Activated T-cell treated with anti-CD3 and anti-CD28 coated beads, Interleukin-2, amount 50 U/mL, for 1 hour (primary cell): ENCODE data around the gene TICAM2.
"Not testable (repeated sequence)": the region's sequence is repeated elsewhere in the genome, so short reads cannot be mapped to it uniquely, and the experiment has no call there.

Source experiments
- DNase-seq: peaks from one replicate; pipeline ENCODE4 v3.0.0-alpha.2; 2020

The TICAM2 gene

GRCh38 chr5:115601701-115602590, at the start of gene TICAM2:
Gene TICAM2 (minus strand): TSS chr5:115602479. CDS start chr5:115581256, 21,223 bp downstream.
- peak; percentile 67 for DNase-seq

DNA sequence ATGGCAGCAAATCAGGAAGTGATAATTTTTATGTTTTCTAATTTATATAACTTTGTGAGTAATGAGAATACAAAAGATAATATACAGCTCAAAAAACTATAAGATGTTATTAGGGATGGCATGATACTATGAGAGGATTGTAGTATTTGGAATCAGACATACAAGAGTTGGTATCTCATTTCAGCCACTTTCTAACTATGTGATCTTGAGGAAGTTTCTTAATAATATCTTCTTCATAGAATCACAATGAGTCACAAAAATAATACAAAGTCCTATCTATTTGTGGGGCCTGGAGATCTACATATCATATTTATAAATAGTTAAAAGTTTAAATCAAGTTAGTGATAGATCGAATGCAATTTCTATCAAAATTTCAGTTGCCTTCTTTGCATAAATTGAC, 47.3 kb upstream of the TICAM2 start:
- DNase-seq = no peak

- DNase-seq = no peak
Measured at GRCh38 chr5:115648056-115648455, 45.8 kb upstream of the TICAM2 start.

DNA sequence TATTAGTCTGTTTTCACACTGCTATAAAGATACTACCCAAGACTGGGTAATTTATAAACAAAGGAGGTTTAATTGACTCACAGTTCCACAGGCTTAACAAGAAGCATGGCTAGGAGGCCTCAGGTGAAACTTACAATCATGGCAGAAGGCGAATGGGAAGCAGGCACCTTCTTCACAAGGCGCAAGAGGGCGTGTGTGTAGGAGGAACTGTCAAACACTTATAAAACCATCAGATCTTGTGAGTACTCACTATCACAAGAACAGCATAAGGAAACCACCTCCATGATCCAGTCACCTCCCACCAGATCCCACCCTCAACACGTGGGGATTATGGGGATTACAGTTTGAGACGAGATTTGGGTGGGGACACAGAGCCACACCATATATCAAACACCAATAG, 43.1 kb upstream of the TICAM2 start:
- not testable (repeated sequence) for DNase-seq

DNA sequence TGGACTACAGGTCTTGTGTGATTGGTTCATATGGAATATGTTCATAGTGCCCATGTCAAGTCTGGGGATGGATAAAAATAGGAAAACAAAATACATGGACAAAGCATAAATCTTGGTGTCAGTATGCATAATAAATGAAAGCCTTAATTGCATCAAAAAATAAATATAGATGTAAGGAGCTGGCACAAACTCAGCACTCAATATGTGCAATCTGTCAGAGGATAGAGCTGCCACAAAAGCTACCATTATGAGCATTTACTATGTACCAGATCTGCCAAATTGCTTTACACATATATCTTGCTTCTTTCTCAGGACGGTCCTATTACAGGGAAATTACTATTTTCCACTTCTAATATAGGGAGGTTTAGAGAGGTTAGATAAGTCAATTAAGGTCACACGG, 41.8 kb upstream of the TICAM2 start:
- DNase-seq = no peak

DNA sequence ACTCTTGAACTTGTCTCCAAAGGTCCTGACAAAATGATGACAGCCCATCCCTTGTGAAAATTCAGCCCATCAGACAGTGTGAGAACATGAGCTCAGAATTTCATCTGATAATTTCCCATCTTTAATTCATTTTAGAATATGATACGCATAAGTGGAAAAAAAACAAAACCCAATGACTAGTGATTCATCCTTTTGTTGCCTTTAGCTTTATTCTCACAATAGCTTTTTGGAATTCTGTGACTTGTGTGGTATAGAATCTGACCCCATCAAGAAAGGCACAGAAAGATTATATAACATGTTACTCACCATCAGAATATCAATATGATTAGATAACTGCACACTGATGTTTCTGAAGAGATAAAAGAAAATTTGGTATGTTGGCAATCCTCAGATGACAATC, 39.7 kb upstream of the TICAM2 start:
- DNase-seq = no peak

DNA sequence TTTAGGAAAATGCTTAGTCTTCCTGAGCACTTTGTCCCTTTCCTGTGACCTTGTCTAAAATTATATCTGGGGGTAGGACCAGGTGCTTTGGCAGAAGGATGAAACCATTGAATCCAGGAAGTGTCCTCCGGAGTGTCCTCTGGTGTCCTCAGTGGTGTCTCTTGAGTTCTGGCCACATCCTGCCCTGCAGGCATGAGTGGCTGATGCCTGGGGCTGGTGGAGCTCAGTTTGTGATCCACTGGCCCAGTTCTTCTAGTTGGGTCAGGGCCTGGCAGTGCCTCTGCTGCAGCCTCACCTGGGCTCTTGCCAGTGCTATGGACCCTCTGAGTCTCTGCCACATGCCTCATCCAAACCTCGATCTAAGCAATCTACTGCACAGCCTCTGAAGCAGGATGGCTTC, 38.0 kb upstream of the TICAM2 start:
- DNase-seq = no peak

GRCh38 chr5:115639377-115639776, 37.1 kb upstream of the TICAM2 start:
- DNase-seq = no peak

DNA sequence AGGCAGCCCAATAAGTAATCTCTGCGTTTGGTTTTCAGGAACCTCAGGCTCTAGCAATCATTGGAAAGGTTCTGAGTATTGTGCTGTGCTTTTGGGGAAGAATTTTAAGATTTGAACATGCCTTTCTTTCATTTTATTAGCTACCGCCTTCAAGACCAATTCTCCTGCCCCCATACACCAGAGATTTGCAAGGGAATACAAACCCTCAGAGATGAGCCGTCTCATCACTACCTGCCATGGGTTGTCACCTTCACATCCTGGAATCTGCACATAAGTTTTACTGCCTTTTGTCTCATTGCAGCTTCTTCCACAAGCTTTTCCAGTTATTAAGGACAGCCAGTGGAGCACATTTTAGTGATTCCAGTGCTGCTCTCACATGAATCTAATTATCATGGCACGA, 35.2 kb upstream of the TICAM2 start:
- no peak for DNase-seq

DNA sequence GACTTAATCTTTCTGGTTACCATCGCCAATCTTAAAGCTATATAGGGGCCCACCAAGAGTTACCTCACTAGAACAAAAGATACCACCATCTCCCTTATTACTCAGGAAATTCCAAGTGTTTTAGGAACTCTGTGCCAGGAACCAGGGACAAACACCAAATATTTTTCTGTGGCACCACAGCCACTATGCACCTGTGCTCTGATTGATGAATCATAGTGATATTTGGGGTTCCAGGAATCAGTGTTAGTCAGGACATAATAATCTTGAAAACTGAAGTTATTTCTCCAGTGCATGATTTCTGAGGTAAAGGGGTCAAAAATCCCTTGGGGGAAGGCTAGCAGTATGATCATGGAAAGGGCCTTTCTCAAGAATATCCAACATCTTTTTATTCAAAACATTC, 33.7 kb upstream of the TICAM2 start:
- DNase-seq = no peak

DNA sequence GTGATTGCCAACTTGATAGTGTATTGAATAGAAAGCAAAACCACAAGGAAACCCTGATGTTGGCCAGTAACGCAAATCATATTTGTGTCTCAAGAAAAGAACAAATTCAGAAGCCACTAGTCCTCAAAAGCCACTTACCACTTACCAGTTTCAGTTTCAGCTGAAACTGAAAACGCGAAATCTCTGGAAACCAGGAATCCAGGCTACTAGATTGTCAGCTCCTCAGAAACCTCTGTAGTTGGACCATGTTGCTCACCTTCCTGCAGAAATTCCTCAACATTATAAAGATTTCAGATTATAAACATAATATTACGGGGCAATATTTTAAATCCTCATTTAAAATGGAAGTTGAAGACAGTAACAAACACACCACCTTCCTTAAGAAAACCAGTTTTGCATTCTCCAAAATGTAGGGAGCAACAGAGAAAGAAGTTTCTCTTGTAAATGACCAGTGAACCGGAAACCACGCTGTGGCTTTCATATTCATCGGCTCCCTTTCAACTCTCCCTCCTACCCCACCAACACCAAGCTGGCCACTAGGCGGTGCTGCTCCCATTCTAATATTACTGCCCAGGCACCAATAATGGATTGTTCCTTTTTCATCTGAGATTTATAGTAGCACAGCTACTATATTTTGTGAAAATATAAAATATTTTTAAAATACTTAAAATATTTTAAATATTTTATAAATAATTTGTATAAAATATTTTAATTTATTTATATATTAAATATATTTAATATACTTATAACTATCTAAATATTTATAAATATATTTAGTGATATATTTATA, 32.3 kb upstream of the TICAM2 start:
- DNase-seq = peak; percentile 81

GRCh38 chr5:115629903-115630302, 27.6 kb upstream of the TICAM2 start:
- no peak for DNase-seq

DNA sequence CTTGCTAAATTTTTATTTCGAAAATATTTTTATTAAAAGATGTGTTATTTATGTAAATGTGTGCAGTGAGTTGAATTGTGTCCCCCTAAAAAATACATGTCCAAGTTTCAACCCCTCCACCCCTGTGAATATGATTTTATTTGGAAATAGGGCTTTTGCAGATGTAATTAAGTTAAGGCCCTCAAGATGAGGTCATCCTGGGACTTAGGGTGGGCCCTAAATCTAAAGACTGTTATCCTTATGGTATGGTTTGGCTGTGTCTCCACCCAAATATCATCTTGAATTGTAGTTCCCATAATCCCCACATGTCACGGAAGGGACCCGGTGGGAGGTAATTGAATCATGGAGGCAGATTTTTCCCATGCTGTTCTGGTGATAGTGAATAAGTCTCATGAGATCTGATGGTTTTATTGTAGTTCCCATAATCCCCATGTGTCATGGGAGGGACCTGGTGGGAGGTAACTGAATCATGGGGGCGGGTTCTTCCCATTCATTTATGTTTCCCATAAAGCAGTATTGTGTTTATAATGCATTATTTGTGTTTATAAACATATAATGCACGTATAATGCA, 25.1 kb upstream of the TICAM2 start:
- DNase-seq = no peak

GRCh38 chr5:115626445-115626823, 24.2 kb upstream of the TICAM2 start:
- DNase-seq = no peak

DNA sequence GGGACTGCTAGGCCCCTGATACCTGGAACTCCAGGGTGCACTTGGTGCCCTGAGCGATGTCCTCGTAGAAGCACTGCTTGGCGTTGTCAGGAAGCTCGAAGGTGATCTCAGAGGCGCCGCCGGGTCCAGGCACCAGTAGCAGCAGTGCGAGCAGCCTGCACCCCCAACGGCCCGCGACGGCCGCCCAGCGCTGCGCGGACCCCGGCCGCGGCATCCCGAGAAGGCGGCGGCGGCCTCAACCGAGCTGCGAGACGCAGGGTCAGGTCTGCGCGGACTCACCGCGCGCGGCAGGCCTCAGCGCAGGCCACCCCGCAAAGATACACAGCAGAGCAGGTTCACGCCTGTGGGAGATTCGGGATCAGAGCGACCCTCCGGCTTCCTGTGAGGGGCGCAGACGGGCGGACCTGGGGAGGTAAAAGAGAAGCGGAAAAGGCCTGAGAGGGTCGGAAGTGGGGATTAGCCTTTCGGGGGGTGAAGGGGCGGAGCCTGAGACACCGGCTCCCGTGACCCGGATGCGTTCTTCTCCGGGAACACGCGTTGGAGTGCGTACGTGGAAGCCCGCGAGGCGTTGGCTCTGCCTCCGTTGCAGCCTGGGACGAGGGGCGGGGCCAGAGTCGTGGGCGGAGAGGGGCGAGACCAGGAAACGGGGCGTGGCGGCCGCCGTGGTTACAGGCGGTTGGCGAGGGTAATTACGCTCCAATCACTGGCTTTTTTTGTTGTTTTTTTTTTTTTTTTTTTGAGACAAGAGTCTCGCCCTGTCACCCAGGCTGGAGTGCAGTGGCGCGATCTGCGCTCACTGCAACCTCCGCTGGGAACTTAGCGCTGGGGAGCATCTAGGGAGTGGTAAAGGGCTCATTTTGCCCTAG, 23.5 kb upstream of the TICAM2 start, which contains the start of gene TMED7:
Gene TMED7, minus strand, starts transcription at position 458 of the 866 bp plus-strand sequence. Its CDS starts 244 bp downstream, at position 214.
- peak; percentile 100 for DNase-seq

DNA sequence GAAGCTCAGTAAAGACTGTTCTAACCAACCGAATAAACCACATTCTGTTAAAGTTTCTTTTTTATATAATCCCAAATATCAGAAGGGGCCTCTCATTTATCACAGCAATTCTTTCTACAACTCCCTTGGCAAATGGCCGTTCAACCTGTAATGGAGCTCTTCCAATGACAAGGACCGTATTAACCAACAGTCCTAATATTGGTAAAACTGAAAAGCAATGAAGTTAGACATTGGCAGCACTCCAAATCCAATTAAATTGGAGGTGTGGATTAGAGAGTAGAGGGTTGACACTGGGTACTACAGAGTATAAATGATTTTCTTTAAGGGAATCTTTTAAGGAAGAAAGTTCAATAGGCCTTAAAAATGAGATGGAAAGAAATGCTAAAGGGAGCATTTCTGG, 22.7 kb upstream of the TICAM2 start:
- DNase-seq = no peak

- no peak for DNase-seq
Measured at GRCh38 chr5:115623658-115624057, 21.4 kb upstream of the TICAM2 start.

GRCh38 chr5:115621365-115621900, 19.2 kb upstream of the TICAM2 start:
- DNase-seq = no peak

DNA sequence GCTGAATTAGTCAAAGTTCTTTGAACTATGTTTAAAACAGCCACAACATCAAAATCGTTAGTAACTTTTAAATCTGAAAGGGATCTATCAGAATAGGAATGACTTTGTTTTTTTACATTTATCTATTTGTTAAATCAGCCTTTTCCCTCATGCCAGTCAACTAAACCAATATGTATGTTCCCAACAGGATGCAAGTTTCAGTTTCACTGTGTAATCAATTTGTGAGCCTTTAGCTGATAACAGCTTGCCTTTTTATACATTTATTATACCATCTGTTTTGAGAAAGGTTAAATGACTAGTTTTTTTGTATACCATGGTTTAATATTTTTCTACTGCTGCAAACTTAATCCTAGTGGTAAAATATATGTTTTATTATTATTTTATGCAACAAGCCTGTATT, 14.6 kb upstream of the TICAM2 start:
- no peak for DNase-seq

- DNase-seq = no peak
Measured at GRCh38 chr5:115616472-115616871, 14.2 kb upstream of the TICAM2 start.

- DNase-seq = no peak
Measured at GRCh38 chr5:115611873-115612272, 9.6 kb upstream of the TICAM2 start.

- DNase-seq = no peak
Measured at GRCh38 chr5:115607935-115608334, 5.7 kb upstream of the TICAM2 start.
